HG02610 (cell line): ENCODE measurements around the gene ATG10.
"Not testable (repeated sequence)": the region's sequence is repeated elsewhere in the genome, so short reads cannot be mapped to it uniquely, and the experiment has no call there.

Experiments used
- ATAC-seq: cut with Tn5 transposase; IDR thresholded peaks from one replicate; pipeline ENCODE4 v1.9.1; 2021; ENCODE audit warnings: mild to moderate bottlenecking, moderate library complexity; ENCODE audit not compliant: unreplicated experiment

ATG10 gene

GRCh38 chr5:82050955-82051354, 79.1 kb downstream of the ATG10 start:
- no peak for ATAC-seq

- ATAC-seq: no peak
Measured at GRCh38 chr5:82054004-82054710, 82.3 kb downstream of the ATG10 start.

- ATAC-seq: no peak
Measured at GRCh38 chr5:82057051-82057450, 85.2 kb downstream of the ATG10 start.

GRCh38 chr5:82058710-82059109, 86.9 kb downstream of the ATG10 start:
- peak; percentile 57 for ATAC-seq

- ATAC-seq: no peak
Measured at GRCh38 chr5:82066791-82067190, 95.0 kb downstream of the ATG10 start.

GRCh38 chr5:82068042-82068441, 96.2 kb downstream of the ATG10 start:
- ATAC-seq: not testable (repeated sequence)

- no peak for ATAC-seq
Measured at GRCh38 chr5:82068723-82069122, 96.9 kb downstream of the ATG10 start.

- no peak for ATAC-seq
Measured at GRCh38 chr5:82072138-82072537, 100.3 kb downstream of the ATG10 start.

- no peak for ATAC-seq
Measured at GRCh38 chr5:82073179-82073578, 101.4 kb downstream of the ATG10 start.

- no peak for ATAC-seq
Measured at GRCh38 chr5:82074950-82075349, 103.1 kb downstream of the ATG10 start.

GRCh38 chr5:82077496-82077895, 105.7 kb downstream of the ATG10 start:
- no peak for ATAC-seq

GRCh38 chr5:82091617-82092016, 119.8 kb downstream of the ATG10 start:
- ATAC-seq: no peak

- no peak for ATAC-seq
Measured at GRCh38 chr5:82095536-82095935, 123.7 kb downstream of the ATG10 start.

- no peak for ATAC-seq
Measured at GRCh38 chr5:82096249-82096648, 124.4 kb downstream of the ATG10 start.

GRCh38 chr5:82100303-82101077, 128.7 kb downstream of the ATG10 start:
- peak; percentile 97 for ATAC-seq

- ATAC-seq: no peak
Measured at GRCh38 chr5:82104872-82105271, 133.0 kb downstream of the ATG10 start.

- peak; percentile 32 for ATAC-seq
Measured at GRCh38 chr5:82105457-82105856, 133.6 kb downstream of the ATG10 start.

GRCh38 chr5:82106207-82106606, 134.4 kb downstream of the ATG10 start:
- no peak for ATAC-seq

- ATAC-seq: no peak
Measured at GRCh38 chr5:82106756-82107155, 134.9 kb downstream of the ATG10 start.

GRCh38 chr5:82107267-82107666, 135.4 kb downstream of the ATG10 start:
- ATAC-seq: no peak

GRCh38 chr5:82109013-82109412, 137.2 kb downstream of the ATG10 start:
- ATAC-seq: no peak

GRCh38 chr5:82109915-82110314, 138.1 kb downstream of the ATG10 start:
- not testable (repeated sequence) for ATAC-seq
